HG02588 (cell line): Measurements from ENCODE around the gene SSTR4.

Experiments used
- ATAC-seq: cut with Tn5 transposase; IDR thresholded peaks from one replicate; pipeline ENCODE4 v1.9.1; 2021; ENCODE audit warnings: mild to moderate bottlenecking, moderate library complexity; ENCODE audit not compliant: unreplicated experiment

Gene SSTR4

GRCh38 chr20:23039885-23040508 is 4.9 kb downstream of the SSTR4 start:
- ATAC-seq = no peak

GRCh38 chr20:23042270-23042669 is 7.2 kb downstream of the SSTR4 start:
- ATAC-seq = no peak

GRCh38 chr20:23043376-23043775 is 8.3 kb downstream of the SSTR4 start:
- ATAC-seq = no peak

- ATAC-seq = no peak
Observed at GRCh38 chr20:23046431-23046830, 11.3 kb downstream of the SSTR4 start.

DNA sequence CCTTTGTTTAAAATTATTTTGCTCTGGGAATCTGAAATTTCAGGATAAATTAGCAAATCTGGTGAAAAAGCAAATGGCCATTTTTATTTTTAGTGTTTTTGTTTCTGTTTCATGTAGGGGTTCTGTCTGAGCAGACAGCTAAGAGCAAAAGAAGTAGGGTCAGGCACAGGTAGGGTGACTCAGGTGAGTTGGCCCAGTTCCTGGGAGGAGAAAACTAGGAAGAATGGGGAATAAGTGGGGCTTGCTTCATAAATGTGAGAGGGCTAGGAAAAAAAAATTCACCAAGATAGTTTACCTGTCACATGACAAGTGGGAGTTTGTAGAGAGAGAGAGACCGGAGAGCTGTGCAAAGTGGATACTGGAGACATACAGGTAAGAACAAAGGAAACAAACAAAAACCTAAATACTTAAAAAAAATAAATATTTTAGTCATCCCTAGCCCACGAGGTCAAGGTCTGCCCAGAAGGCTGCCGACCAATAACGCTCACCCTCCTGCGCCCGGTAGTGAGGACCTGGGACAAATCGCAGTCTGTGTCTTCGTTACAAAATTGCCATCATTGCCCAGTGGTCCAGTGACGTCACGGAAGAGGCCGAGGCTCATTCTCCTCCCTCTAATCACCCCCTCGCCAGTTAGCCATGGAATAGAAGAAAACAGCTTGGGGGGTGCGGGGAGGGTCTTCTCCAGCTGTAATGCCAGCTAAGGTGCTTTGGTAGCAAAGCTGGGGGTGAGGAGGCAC is 12.1 kb downstream of the SSTR4 start:
- ATAC-seq = no peak

- ATAC-seq = no peak
Observed at GRCh38 chr20:23047738-23048214, 12.7 kb downstream of the SSTR4 start.

GRCh38 chr20:23048283-23049200 is 13.4 kb downstream of the SSTR4 start:
- ATAC-seq = no peak

GRCh38 chr20:23049201-23050075 is 14.3 kb downstream of the SSTR4 start, which contains the start of gene THBD:
TSS of gene THBD (minus strand) at chr20:23049672. CDS start at chr20:23049504, 168 bp downstream.
- ATAC-seq = no peak

- no peak for ATAC-seq
Observed at GRCh38 chr20:23050076-23050838, 15.1 kb downstream of the SSTR4 start.

GRCh38 chr20:23050847-23051627 is 15.9 kb downstream of the SSTR4 start:
- no peak for ATAC-seq

DNA sequence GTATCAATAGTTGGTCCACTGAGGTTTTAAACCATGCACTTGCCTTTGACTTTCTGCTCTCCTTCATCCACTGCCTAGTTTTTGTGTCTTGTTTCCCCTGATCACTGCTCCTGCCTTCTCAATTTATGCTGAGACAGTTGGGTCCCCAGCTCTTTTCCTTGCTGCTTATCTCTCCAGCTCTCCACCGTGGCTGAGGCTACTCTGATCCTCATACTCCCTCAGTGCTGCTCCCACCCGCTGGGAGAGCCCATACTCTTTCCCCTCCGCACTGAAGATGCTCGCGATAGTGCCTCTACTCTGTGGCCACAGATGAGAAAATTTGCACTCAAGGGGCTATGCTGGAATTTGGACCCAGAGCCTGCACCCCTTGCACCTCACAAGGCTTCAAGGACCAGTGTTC is 17.8 kb downstream of the SSTR4 start:
- no peak for ATAC-seq

GRCh38 chr20:23058240-23058639 is 23.1 kb downstream of the SSTR4 start:
- no peak for ATAC-seq

DNA sequence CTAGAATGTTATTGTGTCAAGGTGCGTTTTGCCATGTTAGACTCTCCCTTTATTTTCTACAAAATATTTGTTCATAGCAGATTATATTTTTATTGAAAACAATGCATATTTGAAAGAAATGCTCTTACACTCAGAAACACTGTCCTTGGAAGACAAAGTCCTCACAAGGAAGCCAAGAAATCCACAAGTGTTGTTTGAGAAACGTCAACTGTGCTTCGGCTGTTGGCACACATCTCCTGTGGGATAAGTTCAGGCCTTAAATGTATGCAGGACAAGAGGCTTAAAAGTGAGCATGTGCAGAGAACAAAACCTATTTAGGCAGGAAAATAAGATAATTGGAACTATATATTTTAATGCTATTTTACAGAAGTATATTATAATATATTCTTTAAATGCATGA is 23.9 kb downstream of the SSTR4 start:
- ATAC-seq = no peak

DNA sequence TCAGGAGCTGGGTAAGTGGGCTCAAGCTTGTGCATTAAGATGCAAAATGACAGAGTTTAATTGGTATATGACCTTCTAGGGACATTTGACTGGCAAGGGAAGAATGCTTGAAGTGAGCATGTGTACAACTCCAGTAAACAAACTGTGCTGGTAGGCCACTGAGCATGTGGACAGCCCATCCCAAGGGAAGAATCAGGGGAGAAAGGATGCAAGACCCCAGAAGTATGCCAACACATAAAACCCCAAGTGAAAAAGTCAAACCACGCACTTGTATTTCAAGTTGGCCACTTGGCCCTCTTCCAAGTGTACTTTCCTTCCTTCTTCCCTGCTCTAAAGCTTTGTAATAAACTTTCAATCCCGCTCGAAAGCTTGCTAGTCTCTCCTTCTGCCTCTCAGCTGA is 24.7 kb downstream of the SSTR4 start:
- ATAC-seq = no peak

DNA sequence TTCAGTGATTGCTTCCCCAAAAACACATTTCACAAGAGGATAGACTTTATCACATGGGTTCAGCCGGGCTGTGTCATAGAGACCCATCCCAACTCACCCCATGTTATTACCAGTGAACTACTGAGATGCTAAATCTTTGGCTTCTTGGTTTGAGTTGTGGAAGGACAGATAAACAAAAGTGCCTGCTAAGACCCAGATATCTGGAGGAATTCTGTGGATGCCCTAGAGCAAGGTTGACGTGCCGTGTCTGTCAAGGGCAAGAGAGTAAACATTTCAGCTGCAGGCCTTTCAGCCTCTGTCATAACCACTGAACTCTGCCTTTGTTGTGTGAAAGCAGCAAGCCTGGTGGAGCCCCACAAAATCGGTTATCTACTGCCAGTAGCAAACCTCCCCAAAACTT is 25.5 kb downstream of the SSTR4 start:
- ATAC-seq = no peak

DNA sequence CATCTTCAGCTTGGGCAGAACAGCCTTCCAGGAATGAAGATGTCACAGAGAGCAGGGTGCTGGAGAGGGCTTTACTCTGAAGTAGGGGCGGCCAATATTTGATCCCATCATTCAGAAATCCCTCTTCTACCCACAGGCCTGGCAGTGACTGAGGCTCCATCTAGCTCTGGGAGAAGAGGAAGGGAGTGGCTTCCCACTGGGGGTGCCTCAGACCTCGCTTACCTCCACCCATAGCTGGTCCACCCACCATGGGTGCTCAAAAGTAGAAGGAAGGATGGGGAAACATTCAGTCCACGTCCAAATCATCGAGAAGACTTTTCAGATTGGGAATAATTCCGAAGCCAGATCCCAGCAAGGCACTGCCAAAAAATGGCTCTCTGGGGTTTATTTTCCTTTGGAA is 26.1 kb downstream of the SSTR4 start:
- no peak for ATAC-seq

GRCh38 chr20:23061734-23062561 is 26.8 kb downstream of the SSTR4 start:
- ATAC-seq = no peak

DNA sequence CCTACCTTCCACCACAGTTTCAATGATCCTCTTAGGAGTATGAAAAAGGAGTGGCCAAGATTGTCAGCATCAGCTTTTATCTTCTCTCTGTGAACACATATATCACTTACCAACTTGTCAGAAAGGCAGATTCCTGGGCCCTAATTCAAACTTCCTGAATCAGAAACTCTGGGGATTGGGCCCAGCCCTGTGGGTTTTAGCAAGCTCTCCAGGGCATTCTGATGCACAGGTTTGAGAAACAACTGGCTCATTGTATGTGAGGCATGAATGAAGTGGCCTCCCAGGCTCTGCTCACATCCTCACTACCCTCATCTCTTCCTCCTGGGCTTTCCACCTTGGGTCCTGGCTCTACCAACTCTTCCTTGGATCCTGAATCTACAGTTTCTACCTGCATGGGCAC is 27.5 kb downstream of the SSTR4 start:
- no peak for ATAC-seq
